HCEC 1CT (cell line): ENCODE data around the gene MLXIP.
"Not testable (repeated sequence)": the region's sequence is repeated elsewhere in the genome, so short reads cannot be mapped to it uniquely, and the experiment has no call there.

Source experiments
- DNase-seq: peaks from one replicate; pipeline ENCODE4 v3.0.0-alpha.2; 2017

Gene MLXIP

DNA sequence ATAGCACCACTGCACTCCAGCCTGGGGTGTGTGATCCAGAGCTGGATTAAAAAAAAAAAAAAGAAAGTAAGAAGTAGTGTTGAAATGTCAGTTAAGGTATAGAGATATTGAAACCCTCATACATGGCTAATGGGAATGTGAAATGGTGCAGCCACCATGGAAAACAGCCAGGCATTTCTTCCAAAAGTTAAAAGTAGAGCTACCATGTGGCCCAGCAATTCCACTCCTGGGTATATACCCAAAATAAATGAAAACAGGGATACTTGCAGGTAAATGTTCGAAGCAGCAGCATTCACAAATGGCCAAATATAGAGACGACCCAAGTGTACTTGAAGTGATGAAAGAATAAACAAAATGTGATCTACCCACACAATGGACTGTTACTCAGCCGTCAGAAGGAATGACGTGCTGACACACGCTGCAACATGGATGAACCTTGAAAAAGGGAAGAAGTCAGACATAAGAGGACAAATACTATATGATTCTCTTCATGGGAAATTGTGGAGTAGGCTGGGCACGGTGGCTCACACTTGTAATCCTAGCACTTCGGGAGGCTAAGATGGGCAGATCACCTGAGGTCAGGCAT lies 80.2 kb downstream of the MLXIP start:
- no peak for DNase-seq

DNA sequence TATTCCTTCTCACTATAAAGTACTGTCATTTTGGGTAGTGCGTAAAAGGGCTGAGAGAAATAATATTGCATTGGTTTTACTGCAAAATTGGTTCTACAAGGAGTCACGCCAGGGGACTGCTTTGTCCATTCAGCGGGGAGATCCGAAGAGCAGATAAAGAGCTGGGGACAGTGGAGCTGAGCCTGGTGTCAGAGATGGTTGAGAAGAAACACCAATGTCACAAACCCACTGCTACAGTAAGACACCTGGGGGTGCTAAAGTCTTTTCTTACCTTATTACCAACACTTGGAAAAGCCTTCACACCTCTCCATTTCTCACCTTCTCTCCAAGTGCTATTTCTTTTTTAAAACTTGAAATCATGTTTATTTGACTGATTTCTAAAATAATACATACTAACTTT lies 81.3 kb downstream of the MLXIP start:
- no peak for DNase-seq

DNA sequence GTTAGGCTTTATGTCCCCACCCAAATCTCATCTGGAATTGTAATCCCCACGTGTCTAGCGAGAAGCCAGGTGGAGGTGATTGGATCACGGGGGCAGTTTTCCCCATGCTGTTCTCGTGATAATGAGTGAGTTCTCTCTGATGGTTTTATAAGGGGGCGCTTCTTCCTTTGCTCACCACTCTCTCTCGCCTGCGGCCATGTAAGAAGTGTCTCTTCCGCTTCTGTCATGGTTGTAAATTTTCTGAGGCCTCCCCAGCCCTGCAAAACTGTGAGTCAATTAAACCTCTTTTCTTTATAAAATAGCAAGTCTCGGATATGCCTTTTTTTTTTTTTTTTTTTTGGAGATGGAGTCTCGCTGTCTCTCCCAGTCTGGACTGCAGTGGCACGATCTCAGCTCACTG lies 82.2 kb downstream of the MLXIP start:
- no peak for DNase-seq

DNA sequence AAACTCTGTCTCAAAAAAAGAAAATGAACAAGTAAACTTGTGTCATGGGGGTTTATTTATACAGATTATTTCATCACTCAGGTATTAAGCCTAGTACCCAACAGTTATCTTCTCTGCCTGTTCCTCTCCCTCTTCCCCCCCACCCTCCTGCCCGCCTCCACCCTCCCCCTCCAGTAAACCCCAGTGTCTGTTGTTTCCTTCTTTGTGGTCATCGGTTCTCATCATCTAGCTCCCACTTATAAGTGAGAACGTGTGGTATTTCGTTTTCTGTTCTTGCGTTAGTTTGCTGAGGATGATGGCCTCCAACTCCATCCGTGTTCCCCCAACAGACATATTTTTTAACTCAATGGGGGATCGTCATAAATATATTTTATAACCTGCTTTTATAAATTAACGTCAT lies 83.1 kb downstream of the MLXIP start:
- no peak for DNase-seq

DNA sequence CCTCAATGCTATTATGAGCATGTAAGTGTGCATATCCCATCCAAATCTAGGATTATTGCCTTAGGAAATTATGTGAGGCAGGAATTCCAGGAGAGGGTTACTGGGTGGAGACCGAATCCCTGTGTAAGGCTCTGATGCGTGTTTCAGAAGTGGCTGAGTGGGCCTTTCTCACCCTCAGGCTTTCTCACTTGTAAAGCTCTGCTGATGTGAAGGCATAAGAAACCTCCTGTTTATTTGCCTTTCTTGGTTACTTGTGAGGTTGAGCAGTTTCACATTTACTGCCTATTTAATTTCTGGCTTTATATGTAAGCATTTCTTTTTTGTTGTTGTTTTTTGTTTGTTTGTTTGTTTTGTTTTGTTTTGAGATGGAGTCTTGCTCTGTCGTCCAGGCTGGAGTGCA lies 84.4 kb downstream of the MLXIP start:
- no peak for DNase-seq

DNA sequence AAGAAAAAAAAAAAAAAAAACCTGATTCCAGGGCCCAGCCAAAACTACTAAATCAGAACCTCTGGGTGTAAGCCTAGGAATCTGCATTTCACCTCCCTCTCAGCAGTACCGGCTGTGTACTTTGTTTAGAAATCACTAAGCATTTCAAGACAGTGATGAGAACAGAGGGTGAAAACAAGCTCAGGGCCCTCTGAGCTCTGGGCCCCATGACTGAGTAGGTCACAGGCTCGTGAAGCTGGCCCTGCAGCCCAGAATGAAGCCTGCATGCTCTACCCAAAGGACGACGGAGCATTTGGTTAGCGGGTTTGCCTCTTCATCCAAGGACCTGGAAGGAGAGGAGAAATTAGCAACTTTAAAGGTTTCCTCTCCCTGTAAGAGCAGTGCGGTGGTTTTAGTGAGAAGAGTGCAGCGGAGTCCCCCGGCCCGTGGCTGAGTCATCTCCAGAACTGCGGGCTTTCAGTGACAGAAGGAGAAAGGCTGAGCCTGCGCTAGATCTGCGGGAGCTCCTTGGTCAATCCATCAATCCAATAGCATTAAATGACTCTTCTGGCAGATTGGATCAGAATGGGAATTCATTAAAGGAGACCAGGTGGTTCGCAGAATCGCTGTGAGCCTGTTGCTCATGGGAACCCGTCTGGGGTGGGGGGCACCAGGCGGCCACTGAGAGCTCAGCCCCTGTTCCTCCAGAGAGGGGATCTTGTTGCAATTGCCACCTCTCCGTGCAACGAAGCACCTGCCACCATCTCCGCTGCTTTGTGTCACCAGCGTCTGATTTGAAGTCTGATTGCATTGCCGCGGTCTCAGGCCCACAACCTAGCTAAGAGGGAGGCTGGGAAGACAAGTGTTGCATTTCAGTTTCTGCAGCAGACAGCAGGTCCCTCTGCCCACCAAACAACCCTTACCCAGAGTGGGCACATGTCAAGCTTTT lies 88.1 kb downstream of the MLXIP start:
- no peak for DNase-seq

DNA sequence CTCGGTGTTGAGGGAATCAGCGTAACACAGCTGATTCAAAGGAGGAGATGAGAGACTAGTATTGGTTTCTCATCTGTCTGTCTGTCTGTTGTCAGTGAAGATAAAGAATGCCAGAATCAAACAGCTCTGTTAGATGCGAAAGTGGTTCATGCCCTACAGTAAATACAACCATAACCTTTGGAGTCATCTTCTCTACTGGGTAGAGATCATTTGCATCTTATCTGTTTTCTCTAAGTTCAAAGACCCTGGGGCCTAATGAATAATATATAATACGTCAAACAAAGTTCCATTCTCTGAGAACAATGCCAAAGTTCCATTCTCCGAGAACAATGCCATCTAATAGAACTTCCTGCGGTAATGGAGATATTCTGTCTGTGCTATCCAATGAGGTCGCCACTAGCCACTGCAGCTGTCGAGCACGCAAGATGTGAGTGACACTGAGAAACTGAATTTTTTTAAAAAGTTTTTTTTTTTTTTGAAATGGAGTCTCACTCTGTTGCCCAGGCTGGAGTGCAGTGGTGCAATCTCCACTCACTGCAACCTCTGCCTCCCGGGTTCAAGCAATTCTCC lies 88.9 kb downstream of the MLXIP start:
- no peak for DNase-seq

DNA sequence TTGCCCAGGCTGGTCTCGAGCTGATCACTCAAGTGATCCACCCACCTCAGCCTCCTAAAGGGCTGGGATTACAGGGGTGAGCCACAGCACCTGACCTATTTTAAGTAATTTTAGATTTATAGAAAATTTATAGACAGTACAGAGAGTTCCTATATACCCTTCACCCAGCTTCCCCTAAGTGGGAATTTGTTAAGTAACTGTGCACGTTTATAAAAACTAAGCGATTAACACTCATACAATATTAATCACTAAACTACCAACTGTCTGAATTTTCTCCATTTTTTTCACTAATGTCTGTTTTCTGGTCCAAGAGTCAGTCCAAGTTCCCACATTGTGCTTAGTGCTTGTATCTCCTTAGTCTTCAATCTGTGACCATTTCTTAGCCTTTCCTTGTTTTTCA lies 89.9 kb downstream of the MLXIP start:
- no peak for DNase-seq

DNA sequence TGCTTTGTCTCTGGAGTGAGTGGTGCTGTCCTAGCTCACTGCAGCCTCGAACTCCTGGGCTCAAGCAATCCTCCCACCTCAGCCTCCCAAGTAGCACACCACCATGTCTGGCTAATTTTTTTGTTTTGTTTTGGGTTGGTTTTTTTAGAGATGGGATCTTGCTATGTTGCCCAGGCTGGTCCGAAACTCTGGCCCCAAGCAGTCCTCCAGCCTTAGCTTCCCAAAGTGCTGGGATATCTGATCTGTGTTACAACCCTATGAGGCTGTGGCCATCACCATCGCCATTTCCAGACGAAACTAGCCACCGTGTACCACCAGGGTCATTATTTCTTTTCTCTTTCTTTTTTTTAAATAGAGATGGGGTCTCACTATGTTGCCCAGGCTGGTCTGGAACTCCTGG lies 92.8 kb downstream of the MLXIP start:
- DNase-seq, result no peak

DNA sequence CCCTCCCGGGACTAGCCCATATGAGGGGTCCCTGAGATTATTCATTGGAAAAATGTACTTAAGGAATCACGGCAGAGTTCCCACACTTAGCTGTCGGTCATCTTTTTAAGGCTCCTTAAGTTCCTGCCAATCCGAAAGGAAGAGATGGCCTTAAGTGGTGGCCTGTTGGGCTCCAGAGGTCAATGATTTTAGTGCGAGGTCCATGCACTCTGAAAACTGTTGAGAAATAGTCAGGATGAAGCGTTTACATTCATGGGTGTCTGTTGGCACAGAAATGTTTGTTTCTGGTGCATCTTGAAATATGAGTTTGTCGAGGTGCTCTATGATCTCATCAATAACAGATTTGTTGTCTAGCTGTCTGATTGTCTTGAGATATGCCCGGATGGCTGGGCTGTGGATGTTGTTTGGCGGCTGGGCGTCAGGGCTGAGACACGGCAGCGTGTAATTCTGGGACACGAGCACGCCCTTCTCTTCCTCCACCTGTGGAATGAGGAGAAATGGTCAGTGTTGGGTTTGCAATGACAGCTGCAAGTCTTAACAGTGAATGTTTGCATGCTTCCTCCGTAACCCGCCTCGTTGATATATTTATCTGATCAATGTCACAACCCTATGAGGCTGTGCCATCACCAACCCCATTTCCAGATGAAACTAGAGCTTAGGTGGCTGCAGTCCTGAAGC lies 93.8 kb downstream of the MLXIP start:
- no peak for DNase-seq

DNA sequence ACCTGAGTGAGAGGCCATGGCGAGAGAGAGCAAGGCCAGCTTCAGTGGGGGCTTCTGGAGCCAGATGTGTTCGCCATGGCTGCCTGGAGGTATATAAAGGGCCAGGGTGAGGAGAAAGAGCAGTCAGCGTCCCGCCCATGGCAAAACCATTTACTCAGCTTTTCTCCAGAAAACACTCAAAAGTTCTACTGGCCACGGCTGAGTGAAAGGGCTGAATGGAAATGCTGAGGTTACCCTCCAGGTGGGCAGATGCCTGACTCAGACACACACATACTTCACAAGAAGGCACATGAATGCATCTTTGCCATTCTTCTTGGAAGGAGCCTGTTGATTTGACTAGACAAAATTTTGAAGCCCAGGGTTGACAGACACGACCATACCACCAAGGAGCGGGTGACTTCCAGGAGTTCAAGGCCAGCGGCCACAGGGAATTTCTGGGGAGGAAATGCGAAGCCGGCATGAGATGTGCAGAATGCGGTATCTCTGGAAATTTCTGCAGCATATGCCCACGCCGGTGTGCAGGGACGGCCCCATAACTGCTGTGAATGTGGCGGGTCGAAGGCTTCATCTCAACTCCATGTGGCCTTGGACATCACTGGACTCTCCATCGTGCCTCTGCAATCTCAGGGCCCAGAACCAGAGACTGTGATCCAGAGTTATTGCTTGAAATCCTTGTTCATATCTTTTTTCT lies 95.7 kb downstream of the MLXIP start, which contains the start of gene IL31:
IL31 (minus strand) TSS at position 67 of the 691 bp plus-strand sequence; CDS start at position 18, 49 bp downstream.
- no peak for DNase-seq

DNA sequence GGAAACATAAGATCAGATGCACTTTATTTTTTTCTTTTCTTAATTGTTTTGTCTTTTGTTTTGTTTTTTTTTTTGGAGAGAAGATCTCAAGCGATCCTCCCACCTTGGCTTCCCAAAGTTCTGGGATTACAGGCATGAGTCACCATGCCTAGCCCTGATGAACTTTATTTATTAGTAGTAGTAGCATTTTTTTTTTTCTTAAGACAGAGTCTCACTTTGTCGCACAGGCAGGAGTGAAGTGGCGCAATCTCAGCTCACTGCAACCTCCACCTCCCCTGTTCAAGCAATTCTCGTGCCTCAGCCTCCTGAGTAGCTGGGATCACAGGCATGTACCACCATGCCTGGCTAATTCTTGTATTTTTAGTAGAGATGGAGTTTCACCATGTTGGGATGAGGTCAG lies 97.9 kb downstream of the MLXIP start:
- not testable (repeated sequence) for DNase-seq

DNA sequence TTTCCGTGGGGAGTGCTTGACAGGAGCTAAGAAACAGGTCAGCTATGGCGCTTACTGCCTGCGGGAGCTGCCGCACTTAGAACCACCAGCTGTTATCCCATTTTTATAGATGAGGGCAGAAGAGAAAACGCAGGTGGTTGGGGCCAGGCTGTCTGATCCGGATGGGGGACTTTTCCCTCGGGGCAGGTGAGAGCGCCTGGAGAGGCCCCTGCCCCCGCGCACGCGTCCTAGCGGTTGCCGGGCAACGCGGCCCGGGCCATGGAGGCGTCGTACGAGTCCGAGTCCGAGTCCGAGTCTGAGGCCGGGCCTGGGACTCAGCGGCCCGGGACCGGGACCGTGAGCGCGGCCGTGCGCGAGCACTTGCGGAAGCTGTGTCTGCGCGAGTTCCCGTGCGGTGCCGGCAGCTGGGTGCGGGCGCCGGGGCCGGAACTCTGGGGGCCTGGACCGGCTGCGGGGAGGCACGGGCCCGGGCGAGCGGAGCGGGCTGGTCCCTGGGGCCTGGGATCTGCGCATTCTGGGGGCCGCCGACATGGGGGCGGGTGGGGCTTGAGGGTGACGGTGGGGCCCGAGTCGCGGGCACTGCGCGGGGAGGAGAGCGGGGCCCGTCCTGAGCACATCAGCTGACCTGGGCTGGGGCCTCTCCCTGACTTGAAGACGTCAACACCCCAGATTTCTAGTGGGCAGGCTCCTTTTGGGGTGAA lies 104.5 kb downstream of the MLXIP start, which contains the start of gene LRRC43:
LRRC43 (plus strand) TSS at position 237 of the 701 bp plus-strand sequence; CDS start at position 259, 22 bp downstream.
- no peak for DNase-seq

DNA sequence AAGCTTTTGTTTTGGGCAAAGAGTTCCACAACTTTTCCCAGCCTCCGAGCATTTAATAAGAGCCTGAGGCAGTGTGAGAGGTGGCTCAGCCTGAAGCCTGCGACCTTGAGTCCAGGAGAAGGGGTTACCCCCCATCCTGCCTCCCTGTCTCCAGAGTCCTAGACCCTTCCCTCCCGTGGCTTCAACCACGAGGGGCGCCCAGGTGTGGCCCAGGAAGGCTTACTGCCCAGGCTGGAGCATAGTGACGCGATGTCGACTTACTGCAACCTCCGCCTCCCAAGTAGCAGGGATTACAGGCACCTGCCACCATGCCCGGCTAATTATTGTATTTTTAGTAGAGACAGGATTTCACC lies 105.0 kb downstream of the MLXIP start:
- no peak for DNase-seq

DNA sequence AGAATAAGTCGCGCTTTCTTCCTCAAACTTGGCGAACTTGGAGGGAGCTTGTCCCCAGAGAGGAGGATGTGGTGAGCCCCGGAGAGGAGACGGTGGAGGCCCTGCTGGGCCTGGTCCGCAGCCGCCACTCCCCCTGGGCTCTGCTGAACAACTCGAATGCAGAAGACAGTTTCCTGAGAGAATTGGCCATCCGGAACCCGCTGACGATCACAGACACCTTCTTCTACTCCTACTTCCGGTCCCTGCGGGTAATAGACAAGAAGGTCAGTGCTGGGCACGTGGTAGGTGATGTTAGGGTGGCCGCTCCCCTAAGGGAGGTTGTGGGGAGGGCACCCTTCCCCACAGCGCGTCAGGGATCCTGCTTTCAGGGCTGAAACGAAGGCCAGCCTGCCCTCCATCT lies 106.0 kb downstream of the MLXIP start:
- no peak for DNase-seq

DNA sequence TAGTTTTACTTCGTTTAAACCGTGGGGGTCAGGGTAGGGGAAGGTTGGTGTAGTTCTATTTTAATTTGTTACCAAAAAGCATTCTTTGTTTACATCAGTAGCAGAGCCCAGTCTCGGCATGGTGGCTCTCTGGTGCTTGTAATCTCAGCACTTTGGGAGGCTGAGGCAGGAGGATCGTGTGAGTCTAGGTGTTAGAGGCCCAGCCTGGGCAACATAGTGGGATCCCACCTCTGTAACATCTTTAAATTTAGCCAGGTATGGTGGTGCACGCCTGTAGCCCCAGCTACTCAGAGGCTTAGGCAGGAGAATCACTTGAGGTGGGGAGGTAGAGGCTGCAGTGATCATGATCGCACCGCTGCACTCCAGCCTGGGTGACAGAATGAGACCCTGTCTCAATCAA lies 106.5 kb downstream of the MLXIP start:
- DNase-seq, result no peak

DNA sequence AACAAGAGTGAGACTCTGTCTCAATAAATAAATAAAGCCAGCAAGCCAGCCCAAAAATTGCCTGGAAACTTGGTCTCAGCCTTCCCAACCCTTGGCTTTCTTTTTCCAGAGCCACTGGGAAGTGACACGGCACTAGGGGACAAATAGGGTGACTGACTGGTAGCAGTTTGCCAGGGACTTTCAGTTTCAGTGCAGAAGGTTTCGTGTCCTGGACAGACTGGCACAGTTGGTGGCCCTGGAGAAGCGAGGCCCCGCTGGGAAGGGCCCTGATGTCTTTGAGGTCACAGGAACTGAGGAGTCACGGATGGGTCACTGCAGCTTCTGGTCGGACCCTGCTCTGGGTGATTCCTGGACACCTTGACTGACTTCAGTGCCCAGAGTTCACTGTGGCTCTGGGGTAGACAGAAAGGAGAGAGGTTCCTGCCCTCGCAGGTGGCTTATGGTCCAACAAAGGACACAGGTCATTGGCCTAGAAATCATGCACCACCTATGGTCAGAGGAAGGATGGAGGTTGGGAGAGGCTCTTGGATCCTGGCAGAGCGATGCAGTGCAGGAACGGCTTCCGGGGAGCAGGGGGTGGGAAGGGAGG lies 107.0 kb downstream of the MLXIP start:
- DNase-seq, result no peak

DNA sequence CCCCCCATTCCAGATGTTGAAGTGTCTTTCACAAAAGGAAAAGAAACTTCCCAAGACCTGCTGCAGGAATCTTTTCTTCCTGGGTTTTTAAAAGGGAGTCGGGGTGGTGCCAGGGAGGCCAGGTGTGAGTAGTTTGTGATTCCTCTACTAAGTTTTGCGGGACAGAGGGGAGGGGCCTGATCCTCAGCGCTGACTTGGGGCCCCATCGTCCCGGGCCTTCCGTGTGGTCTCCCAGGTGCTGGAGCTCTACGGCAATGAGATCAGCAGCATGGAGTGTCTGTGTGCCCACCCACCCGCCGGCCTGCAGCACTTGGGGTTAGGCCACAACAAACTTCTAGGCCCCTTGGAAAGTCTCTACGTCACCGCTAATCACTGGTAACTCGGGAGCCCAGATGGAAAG lies 108.9 kb downstream of the MLXIP start:
- no peak for DNase-seq

DNA sequence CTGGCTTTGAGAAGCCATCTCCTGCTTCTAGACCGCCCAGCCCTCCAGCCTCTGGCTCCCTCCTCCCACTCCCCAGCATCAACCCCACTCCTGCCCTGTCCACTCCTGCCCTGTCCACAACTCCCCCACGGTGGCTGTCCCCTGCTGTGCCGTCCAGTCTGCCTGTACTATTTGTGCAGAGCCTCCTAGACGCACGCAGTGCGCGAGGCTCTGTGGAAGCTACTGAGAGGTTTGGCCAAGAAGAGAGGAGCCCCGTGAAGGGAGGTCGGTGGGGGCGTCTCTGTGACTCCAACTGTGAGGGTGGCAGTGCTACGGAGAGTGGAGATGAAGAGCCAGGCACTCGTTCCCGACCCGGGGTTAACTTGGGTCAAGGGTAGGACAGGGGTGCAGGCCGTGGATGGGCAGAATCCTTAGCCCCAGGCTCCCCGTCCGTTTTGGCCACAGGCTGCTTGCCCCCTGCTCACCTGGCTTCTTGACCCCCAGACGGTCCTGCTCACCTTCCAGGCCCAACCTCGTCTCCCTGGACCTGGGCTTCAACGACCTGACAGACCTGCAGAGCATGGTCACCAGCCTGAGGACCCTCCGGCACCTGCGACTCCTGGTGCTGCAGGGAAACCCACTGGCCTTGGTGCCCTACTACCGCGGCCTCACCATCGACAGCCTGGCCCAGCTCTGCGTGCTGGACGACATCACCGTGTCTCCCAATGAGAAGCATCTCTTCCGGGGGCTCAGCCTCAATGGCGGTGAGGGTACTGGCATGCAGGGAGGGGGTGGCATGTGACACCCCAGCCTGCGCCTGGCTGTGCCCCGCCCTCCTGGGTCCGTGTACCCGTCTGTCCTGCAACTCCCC lies 111.3 kb downstream of the MLXIP start:
- DNase-seq, result no peak

DNA sequence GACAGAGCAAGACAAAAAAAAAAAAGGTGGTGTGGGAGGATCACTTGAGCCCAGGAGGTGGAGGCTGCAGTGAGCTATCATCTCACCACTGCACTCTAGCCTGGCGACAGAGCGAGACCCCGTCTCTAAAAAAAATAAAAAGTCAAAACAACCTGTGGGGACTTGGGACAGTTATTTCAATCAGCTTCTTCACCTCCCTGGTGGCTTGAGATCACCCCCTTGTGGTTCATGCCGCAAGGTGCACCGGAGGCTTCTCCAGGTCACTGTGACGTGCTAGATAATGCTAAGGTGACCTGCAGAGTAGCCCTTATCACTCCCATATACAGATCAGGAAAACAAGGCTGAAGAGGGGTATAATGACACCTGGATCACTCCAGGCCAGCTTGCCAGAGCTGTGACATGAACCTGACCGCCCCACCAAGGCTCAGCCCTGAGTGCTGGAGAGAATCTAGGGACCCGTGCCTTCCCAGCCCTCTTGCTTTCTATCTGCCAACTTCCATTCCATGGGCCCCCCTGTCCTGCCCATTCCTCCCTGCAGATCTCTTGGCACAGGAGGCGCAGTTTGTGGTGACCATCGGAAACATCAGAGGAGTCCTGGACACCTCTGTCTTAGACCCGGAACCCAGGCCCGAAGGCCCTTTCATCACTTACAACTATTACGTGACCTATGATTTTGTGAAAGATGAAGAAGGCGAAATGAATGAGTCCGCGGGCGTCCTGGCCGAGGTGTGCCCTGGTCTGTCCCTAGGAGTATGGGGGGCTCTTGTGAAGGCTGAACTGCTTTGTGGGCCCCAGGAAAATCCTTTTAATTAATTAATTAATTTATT lies 112.5 kb downstream of the MLXIP start:
- DNase-seq, result peak; percentile 46
